BJ (cell line): ENCODE data around the gene ARHGAP25. TPM values are rescaled to one million over a fixed set of nuclear protein-coding genes. Genes with fewer than 3 reads are reported as not detected.

Experiments
- CTCF ChIA-PET: fragments of 350-600 bp; formaldehyde crosslinking; extraction: SDS; loops from one replicate; lab custom pipeline; 2021; ENCODE audit warnings: antibody characterized with exemption, inconsistent platforms; lab: Yijun Ruan, JAX
- POLR2A ChIA-PET: fragments of 300-600 bp; sonication (Branson Sonifier 250); formaldehyde crosslinking; extraction: SDS; loops from one replicate; lab custom pipeline; 2021; ENCODE audit warnings: antibody characterized with exemption; lab: Charles Lee
- DNase-seq: peaks from one replicate; pipeline ENCODE4 v3.0.0-alpha.2; 2011; ENCODE audit warnings: low read depth
- H3K27me3 ChIP-seq: 2 replicates; pipeline ENCODE4 v1.6.0; 2011; ENCODE audit warnings: low read length; ENCODE audit not compliant: control insufficient read depth, insufficient read depth
- H3K36me3 ChIP-seq: 2 replicates; pipeline ENCODE4 v1.5.1; 2011; ENCODE audit warnings: low read length; ENCODE audit not compliant: control insufficient read depth, insufficient read depth
- H3K4me3 ChIP-seq: 2 replicates; pipeline ENCODE4 v1.5.1; 2011; ENCODE audit warnings: low read depth, mild to moderate bottlenecking, control low read depth, low read length
- CTCF ChIP-seq: IDR thresholded peaks from 2 replicates; pipeline ENCODE4 v1.5.1; 2011; ENCODE audit warnings: low read depth, mild to moderate bottlenecking, control low read depth, inconsistent platforms, low read length, moderate library complexity; ENCODE audit not compliant: insufficient read depth
- polyA plus RNA-seq: library from polyadenylated mRNA; depleted of rRNA; stranded (reverse); fragments of >200 nt; gene quantifications from 2 replicates; pipeline ENCODE4 v1.2.3, GENCODE V29; 2011

Gene ARHGAP25
- polyA plus RNA-seq, 1 experiment: not detected

GRCh38 chr2:68690851-68691250 is 43.8 kb upstream of the ARHGAP25 start:
- no peak for DNase-seq
- TF ChIP-seq CTCF: no peak
- ChIA-PET CTCF (interaction anchor here (0.6 to 2.3 kb wide), 3 partner anchors 19 to 228 kb away, joined by 3 to 9 read pairs (median 3); no protein-coding TSS in a partner anchor), POLR2A (no interaction called here)
- Histone ChIP-seq H3K4me3 (no peak overlapping the region), H3K27me3 (0 out of 2 replicates have a peak, but pooled peaks cover 2% of the 10 kb centered on the region), H3K36me3 (no peaks in the 10 kb centered on the region)

GRCh38 chr2:68692511-68692910 is 42.1 kb upstream of the ARHGAP25 start:
- CTCF ChIA-PET: interaction anchor here (0.6 to 1.0 kb wide), 2 partner anchors 17 to 25 kb away, joined by 3 read pairs; no protein-coding TSS in a partner anchor
- no peak for DNase-seq
- Histone ChIP-seq H3K36me3 (no peaks in the 10 kb centered on the region), H3K27me3 (peaks cover 3% of the 10 kb centered on the region; the same call in 1 of the 2 replicates), H3K4me3 (no peak overlapping the region)
- TF ChIP-seq CTCF: no peak
- POLR2A ChIA-PET: no interaction called here

DNA sequence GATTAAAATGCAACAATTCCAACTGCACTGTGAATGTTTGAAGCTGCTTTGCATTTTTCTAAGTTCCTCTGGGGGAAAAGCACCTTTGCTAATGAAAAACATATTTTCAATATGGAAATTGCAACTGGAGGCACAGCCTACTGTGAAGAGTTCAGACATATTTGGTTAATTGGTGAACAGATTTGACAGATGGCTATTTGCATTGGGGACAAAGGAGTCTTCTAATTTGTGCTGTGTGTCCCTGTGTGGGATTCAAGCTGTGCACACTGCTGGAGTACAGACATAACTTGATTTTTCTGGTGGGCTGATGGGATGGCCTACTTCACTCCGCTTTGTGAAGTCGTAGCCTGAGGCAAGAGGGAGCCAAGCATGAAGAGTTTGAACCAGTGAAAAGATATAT is 40.7 kb upstream of the ARHGAP25 start:
- TF ChIP-seq CTCF: no peak
- no peak for DNase-seq
- Histone ChIP-seq H3K36me3 (no peaks in the 10 kb centered on the region), H3K4me3 (no peak overlapping the region), H3K27me3 (peaks cover 3% of the 10 kb centered on the region; the same call in 1 of the 2 replicates)
- ChIA-PET CTCF (interaction anchor here (1.7 kb wide), 1 partner anchor 15 kb away, joined by 9 read pairs; no protein-coding TSS in a partner anchor), POLR2A (no interaction called here)

GRCh38 chr2:68695971-68696370 is 38.6 kb upstream of the ARHGAP25 start:
- TF ChIP-seq CTCF: no peak

DNA sequence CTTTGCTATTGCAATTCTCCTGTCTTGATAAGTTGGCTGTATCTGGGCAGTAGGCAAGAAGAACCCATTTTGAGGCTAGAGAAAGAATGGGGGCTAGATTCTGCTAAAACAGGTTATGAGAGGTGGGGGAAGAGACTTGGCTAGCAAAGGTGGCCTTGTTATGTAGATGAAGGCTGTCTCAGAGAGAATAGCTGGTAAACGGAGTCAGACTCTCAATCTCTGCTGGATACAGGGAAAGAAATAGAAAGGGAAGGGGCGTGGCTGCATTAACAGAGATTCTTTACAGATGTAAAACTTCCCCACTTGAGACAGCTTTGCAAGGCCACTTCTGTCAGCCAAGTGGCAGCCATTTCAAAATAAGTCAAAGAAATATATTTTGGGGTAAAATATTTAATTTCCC is 38.1 kb upstream of the ARHGAP25 start:
- POLR2A ChIA-PET: no interaction called here
- CTCF ChIA-PET: interaction anchor here (1.3 to 2.6 kb wide), 2 partner anchors 13 to 229 kb away, joined by 3 to 13 read pairs; no protein-coding TSS in a partner anchor
- peaks cover 4% of the 10 kb centered on the region for H3K27me3 ChIP-seq
- TF ChIP-seq CTCF: no peak
- DNase-seq: no peak
- H3K36me3 ChIP-seq: no peaks in the 10 kb centered on the region
- no peak overlapping the region for H3K4me3 ChIP-seq

More at GRCh38 chr2:68695971-68696370, 38.6 kb upstream of the ARHGAP25 start:
- no peak for DNase-seq
- CTCF ChIA-PET: interaction anchor here (1.3 to 2.6 kb wide), 2 partner anchors 13 to 230 kb away, joined by 3 to 13 read pairs; no protein-coding TSS in a partner anchor
- Histone ChIP-seq H3K36me3 (no peaks in the 10 kb centered on the region), H3K27me3 (peaks cover 4% of the 10 kb centered on the region), H3K4me3 (no peak overlapping the region)
- POLR2A ChIA-PET: no interaction called here
